ENCODE measurements around the gene CSF2RB.

GRCh38 chr22:36954251-36955014 lies 41.0 kb downstream of the CSF2RB start:
- TF ChIP-seq CTCF (IDR thresholded peaks at IDR 0.05): no peak
- TF ChIP-seq POLR2A (IDR thresholded peaks at IDR 0.05): no peak
